Esophagus muscularis mucosa (tissue), 4 donors: ENCODE data around the gene OR2Z1. TPM values are rescaled to one million over a fixed set of nuclear protein-coding genes. Genes with fewer than 3 reads are reported as not detected.

ENCODE experiments used
- DNase-seq: peaks from one replicate; pipeline ENCODE4 v3.0.0-alpha.2; 2017; ENCODE audit errors: extremely low spot score
- H3K27ac ChIP-seq, 4 donors: fragments of 200-600 bp; sonication (generic); replicated peaks in 1 of 4; 1 replicate in 3 of 4; 2 replicates in 1 of 4; pipeline ENCODE4 v1.5.1; 2016 to 2019; ENCODE audit warnings: mild to moderate bottlenecking in 1 of 4
- H3K27me3 ChIP-seq, 4 donors: fragments of 200-600 bp; sonication (generic); one replicate each; pipeline versions ENCODE4 v1.5.1 to v1.6.0; 2016 to 2019
- H3K36me3 ChIP-seq, 4 donors: fragments of 200-600 bp; sonication (generic); one replicate each; pipeline ENCODE4 v1.5.1; 2016 to 2019
- H3K4me1 ChIP-seq, 4 donors: fragments of 200-600 bp; sonication (generic); one replicate each; pipeline ENCODE4 v1.5.1; 2016 to 2019
- H3K4me3 ChIP-seq, 4 donors: fragments of 200-600 bp; sonication (generic); 1 replicate in 2 of 4; 2 replicates in 2 of 4; pipeline ENCODE4 v1.5.1; 2016 to 2019; ENCODE audit warnings: mild to moderate bottlenecking in 4 of 4, moderate library complexity in 1 of 4
- H3K9me3 ChIP-seq, 4 donors: fragments of 200-600 bp; sonication (generic); 1 replicate in 3 of 4; 2 replicates in 1 of 4; pipeline ENCODE4 v1.5.1; 2016 to 2019
- CTCF ChIP-seq, 3 experiments: fragments of 200-600 bp in 2 of 3; fragments of 450-650 bp in 1 of 3; sonication (generic) in 2 of 3; IDR thresholded peaks; one replicate each; pipeline ENCODE4 v1.5.1; 2017 to 2019; ENCODE audit warnings: antibody characterized with exemption in 3 of 3, mild to moderate bottlenecking in 2 of 3, moderate library complexity in 1 of 3
- EP300 ChIP-seq: sonication (generic); formaldehyde crosslinking; IDR thresholded peaks from one replicate; pipeline ENCODE4 v1.6.1; 2017; ENCODE audit warnings: antibody characterized with exemption
- POLR2A ChIP-seq: fragments of 450-650 bp; IDR thresholded peaks from one replicate; pipeline ENCODE4 v1.6.1; 2017; ENCODE audit warnings: antibody characterized with exemption, moderate library complexity, mild to moderate bottlenecking, low read depth
- POLR2AphosphoS5 ChIP-seq, 2 donors: sonication (generic); formaldehyde crosslinking; IDR thresholded peaks; one replicate each; pipeline ENCODE4 v1.6.1; 2017; ENCODE audit warnings: antibody characterized with exemption in 2 of 2
- WGBS: methylation state at CpG from one replicate; pipeline ENCODE4 v1.1.5; 2018; 5-methylcytosine and 5-hydroxymethylcytosine counted together
- intact Hi-C: fragments of 100-400 bp; cut with DNase I; formaldehyde crosslinking; loops from one replicate; pipeline ENCODE4 v1.15.1; 2023
- total RNA-seq, 4 donors: library from RNA; depleted of rRNA; stranded (reverse); fragments of >200 nt; gene quantifications; one replicate each; pipeline versions ENCODE4 v1.1.0 to v1.2.1, GENCODE V29; 2016

Gene OR2Z1
- total RNA-seq, 4 donors from 2014 or later: not detected

DNA sequence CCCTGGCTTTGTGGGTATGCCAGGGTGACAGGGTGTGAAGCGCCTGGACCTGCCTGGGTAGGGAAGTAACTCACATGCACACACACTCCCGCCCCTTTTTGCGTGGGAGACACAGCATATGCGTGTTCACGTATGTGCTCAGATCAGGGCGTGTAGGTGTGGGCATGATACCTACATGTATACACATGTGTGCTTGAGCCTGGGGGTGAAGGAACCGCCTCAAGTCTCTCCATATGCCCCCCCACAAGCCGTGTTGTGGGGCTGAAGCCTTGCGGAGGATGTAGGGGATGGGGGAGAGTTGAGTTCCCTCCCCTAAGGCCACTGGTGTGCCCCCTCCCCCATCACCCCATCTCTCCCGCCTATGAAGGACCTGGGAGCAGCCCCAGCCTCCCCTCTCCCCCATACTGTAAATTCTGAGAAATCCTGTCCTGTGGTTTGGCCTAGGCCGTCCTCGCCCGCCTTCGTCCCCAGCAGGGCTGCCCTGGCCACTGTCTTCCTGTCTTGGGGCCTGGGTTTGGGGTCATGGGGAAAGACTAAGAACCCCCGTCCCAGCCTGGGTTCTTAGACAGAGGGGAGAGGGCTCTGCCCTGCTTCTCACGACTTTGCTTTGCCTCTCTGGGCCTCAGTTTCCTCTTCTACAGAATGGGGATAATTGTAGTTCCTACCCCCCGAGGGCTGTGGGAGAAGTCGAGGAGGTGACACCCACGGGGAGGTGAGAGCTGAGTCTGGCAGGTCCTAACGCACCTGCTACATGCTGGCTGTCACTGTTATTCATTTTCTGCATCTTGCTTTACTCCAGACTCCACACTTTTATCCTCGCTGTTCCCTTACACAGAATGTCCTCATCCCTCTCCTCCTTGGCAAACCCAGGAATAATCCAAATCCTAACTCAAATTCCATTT lies 37.2 kb upstream of the OR2Z1 start:
- no peaks in the 10 kb centered on the region for H3K4me1 ChIP-seq
- no peak for DNase-seq
- 57% methylated on average over 16 of the region's 21 CpGs for WGBS
- H3K4me3 ChIP-seq: no peak overlapping the region
- H3K27me3 ChIP-seq: peaks cover 0 to 34% (median 0%) of the 10 kb centered on the region in 4 donors
- intact Hi-C loops: no loop called here
- H3K36me3 ChIP-seq: no peaks in the 10 kb centered on the region
- H3K27ac ChIP-seq: no peak overlapping the region
- TF ChIP-seq POLR2A (no peak), POLR2AphosphoS5 (IDR thresholded peaks at IDR 0.05) (no peak), EP300 (no peak), CTCF (IDR thresholded peaks at IDR 0.05) (no peak)
- peaks cover 0 to 17% (median 6%) of the 10 kb centered on the region in 4 donors for H3K9me3 ChIP-seq

DNA sequence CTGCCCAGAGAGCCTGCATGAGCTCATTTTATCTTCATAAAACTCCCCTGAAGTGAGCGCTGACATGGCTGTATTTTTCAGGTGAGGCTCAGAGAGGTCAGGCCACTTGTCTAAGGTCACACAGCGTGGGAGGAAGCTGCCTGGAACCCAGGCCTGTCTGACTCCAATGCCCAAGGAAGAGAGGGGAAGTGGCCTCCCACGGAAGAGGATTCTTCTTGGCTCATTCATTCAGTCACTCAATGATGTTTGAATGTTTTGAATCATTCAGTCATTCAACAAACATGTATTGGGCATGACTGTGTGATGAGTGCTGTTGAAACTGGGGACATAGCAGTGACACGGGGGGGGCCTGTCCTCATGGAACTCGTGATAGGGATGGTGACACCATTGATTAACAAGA lies 34.9 kb upstream of the OR2Z1 start:
- WGBS: 55% methylated on average over 5 of the region's 5 CpGs
- Histone ChIP-seq H3K36me3 (no peaks in the 10 kb centered on the region), H3K4me3 (no peak overlapping the region), H3K9me3 (peaks cover 0 to 6% (median 0%) of the 10 kb centered on the region in 4 donors), H3K27me3 (peaks cover 0 to 33% (median 0%) of the 10 kb centered on the region in 4 donors), H3K27ac (no peak overlapping the region), H3K4me1 (no peaks in the 10 kb centered on the region)
- no peak for DNase-seq
- no peak for TF ChIP-seq EP300
- TF ChIP-seq POLR2A: no peak
- no peak for TF ChIP-seq CTCF (IDR thresholded peaks at IDR 0.05)
- no peak for TF ChIP-seq POLR2AphosphoS5 (IDR thresholded peaks at IDR 0.05)
- intact Hi-C loops: no loop called here

GRCh38 chr19:8688930-8689329 lies 32.5 kb upstream of the OR2Z1 start:
- DNase-seq: no peak
- Histone ChIP-seq H3K4me3 (no peak overlapping the region), H3K4me1 (no peaks in the 10 kb centered on the region), H3K9me3 (no peaks in the 10 kb centered on the region), H3K36me3 (no peaks in the 10 kb centered on the region), H3K27ac (no peak overlapping the region), H3K27me3 (peaks cover 0 to 42% (median 0%) of the 10 kb centered on the region in 4 donors)
- 89% methylated on average over 15 of the region's 15 CpGs for WGBS
- intact Hi-C loops: no loop called here
- TF ChIP-seq EP300 (no peak), POLR2AphosphoS5 (IDR thresholded peaks at IDR 0.05) (no peak), POLR2A (no peak), CTCF (IDR thresholded peaks at IDR 0.05) (no peak)

DNA sequence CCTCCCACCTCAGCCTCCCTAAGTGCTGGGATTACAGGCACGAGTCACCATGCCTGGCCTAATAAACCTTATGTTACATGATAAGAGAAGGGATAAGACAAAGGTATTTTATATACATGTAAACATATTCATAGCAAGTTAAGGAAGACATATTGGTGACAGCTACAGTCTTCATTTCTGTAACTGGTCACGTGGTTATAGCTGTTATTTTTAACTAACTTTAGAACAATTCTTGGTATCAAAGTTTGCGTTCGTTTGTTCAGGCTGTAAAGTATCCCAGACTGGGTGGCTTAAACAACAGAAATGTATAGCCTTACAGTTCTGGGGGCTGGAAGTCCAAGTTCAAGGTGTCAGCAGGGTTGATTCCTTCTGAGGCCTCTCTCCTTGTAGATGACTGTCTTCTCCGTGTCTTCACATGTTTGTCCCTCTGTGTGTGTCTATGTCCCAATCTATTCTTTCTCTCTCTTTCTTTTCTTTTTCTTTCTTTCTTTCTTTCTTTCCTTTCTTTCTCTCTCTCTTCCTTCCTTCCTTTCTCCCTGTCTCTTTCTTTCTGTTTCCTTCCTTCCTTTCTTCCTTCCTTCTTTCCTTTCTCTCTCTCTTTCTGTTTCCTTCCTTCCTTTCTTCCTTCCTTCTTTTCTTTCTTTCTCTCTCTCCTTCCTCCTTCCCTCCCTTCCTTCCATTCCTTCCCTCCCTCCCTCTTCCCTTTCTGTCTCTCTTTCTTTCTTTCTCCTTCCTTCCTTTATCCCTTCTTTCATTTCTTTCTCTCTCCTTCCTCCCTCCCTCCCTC lies 30.5 kb upstream of the OR2Z1 start:
- Histone ChIP-seq H3K4me1 (no peaks in the 10 kb centered on the region), H3K27ac (no peak overlapping the region), H3K4me3 (no peak overlapping the region), H3K9me3 (no peaks in the 10 kb centered on the region), H3K36me3 (no peaks in the 10 kb centered on the region), H3K27me3 (peaks cover 0 to 43% (median 0%) of the 10 kb centered on the region in 4 donors)
- no peak for DNase-seq
- WGBS: 50% methylated on average over 5 of the region's 5 CpGs
- intact Hi-C loops: no loop called here
- TF ChIP-seq CTCF (IDR thresholded peaks at IDR 0.05) (no peak), POLR2AphosphoS5 (IDR thresholded peaks at IDR 0.05) (no peak), EP300 (no peak), POLR2A (no peak)
